SK-N-SH (cell line): ENCODE data around the gene GFOD2. TPM values are rescaled to one million over a fixed set of nuclear protein-coding genes. Genes with fewer than 3 reads are reported as not detected.
A peak's percentile ranks its signal among the peaks of the same experiment; 100 is the strongest.

ENCODE experiments used
- CTCF ChIA-PET: fragments of 300-600, 350-600 bp; formaldehyde crosslinking; extraction: SDS; loops from one replicate; lab custom pipeline; 2021; lab: Yijun Ruan, JAX
- POLR2A ChIA-PET: fragments of 350-600 bp; sonication (Branson Sonifier 250); formaldehyde crosslinking; extraction: SDS; loops from one replicate; lab custom pipeline; 2020; ENCODE audit warnings: antibody characterized with exemption, inconsistent platforms; lab: Yijun Ruan, JAX
- DNase-seq: peaks from one replicate; pipeline ENCODE4 v3.0.0; 2012
- H2AFZ ChIP-seq: fragments of 200-600 bp; sonication (generic); 2 replicates; pipeline ENCODE4 v1.8.1; 2016; ENCODE audit warnings: antibody characterized with exemption, mild to moderate bottlenecking, low read depth
- H3F3A ChIP-seq: fragments of 200-600 bp; sonication (generic); replicated peaks from 2 replicates; pipeline ENCODE3; 2016; ENCODE audit warnings: antibody characterized with exemption, mild to moderate bottlenecking; ENCODE audit not compliant: insufficient read depth
- H3K27ac ChIP-seq, 2 experiments: fragments of 200-500 bp in 1 of 2; fragments of 200-600 bp in 1 of 2; sonication (Bioruptor generic) in 1 of 2; sonication (generic), shearing (Covaris generic) in 1 of 2; 2 replicates each; pipeline versions ENCODE4 v1.5.1 to v1.6.1; 2014 to 2016; ENCODE audit warnings: low read depth in 2 of 2, inconsistent platforms in 1 of 2, low read length in 1 of 2, mild to moderate bottlenecking in 1 of 2, mixed read lengths in 1 of 2
- H3K27me3 ChIP-seq: fragments of 200-600 bp; sonication (generic), shearing (Covaris generic); 2 replicates; pipeline ENCODE4 v1.6.1; 2016; ENCODE audit warnings: mixed run types; ENCODE audit not compliant: insufficient read depth
- H3K36me3 ChIP-seq, 2 experiments: fragments of 200-500 bp in 1 of 2; fragments of 200-600 bp in 1 of 2; sonication (Bioruptor generic) in 1 of 2; sonication (generic) in 1 of 2; replicated peaks in 1 of 2; 2 replicates each; pipeline versions ENCODE3 to v1.5.1; 2014 to 2016; ENCODE audit warnings: low read length in 1 of 2, mild to moderate bottlenecking in 1 of 2; ENCODE audit not compliant: insufficient read depth in 2 of 2, control insufficient read depth in 1 of 2
- H3K4me1 ChIP-seq, 2 experiments: fragments of 200-500 bp in 1 of 2; fragments of 200-600 bp in 1 of 2; sonication (Bioruptor generic) in 1 of 2; sonication (generic), shearing (Covaris generic) in 1 of 2; 2 replicates each; pipeline versions ENCODE4 v1.5.1 to v1.6.1; 2014 to 2016; ENCODE audit warnings: low read depth in 1 of 2, low read length in 1 of 2, mixed run types in 1 of 2; ENCODE audit not compliant: insufficient read depth in 2 of 2, control insufficient read depth in 1 of 2
- H3K4me2 ChIP-seq: fragments of 200-600 bp; sonication (generic), shearing (Covaris generic); 2 replicates; pipeline ENCODE4 v1.6.1; 2017; ENCODE audit warnings: mixed run types
- H3K4me3 ChIP-seq, 2 experiments: fragments of 200-500 bp in 1 of 2; fragments of 200-600 bp in 1 of 2; sonication (Bioruptor generic) in 1 of 2; sonication (generic), shearing (Covaris generic) in 1 of 2; 2 replicates each; pipeline versions ENCODE4 v1.5.1 to v1.8.1; 2014 to 2016; ENCODE audit warnings: low read depth in 2 of 2, inconsistent platforms in 1 of 2, low read length in 1 of 2, mild to moderate bottlenecking in 1 of 2, mixed read lengths in 1 of 2, moderate library complexity in 1 of 2
- H3K79me2 ChIP-seq: fragments of 200-600 bp; sonication (generic); 2 replicates; pipeline ENCODE4 v1.8.1; 2017; ENCODE audit warnings: mild to moderate bottlenecking; ENCODE audit not compliant: insufficient read depth
- H3K9ac ChIP-seq: fragments of 200-600 bp; sonication (generic); 2 replicates; pipeline ENCODE4 v1.6.1; 2017; ENCODE audit warnings: mixed run types
- H3K9me2 ChIP-seq: fragments of 200-600 bp; sonication (generic); 2 replicates; pipeline ENCODE4 v1.6.1; 2017; ENCODE audit warnings: mixed run types
- H3K9me3 ChIP-seq: fragments of 200-600 bp; sonication (generic); 2 replicates; pipeline ENCODE4 v1.6.1; 2017; ENCODE audit warnings: mixed run types, mild to moderate bottlenecking, moderate library complexity
- H4K20me1 ChIP-seq: fragments of 200-600 bp; sonication (generic); 2 replicates; pipeline ENCODE4 v1.6.1; 2017; ENCODE audit warnings: mild to moderate bottlenecking, mixed run types; ENCODE audit not compliant: insufficient read depth
- CHD2 ChIP-seq: fragments of 150-350 bp; IDR thresholded peaks from 2 replicates; pipeline ENCODE4 v1.6.1; 2018; ENCODE audit warnings: low read length; ENCODE audit not compliant: partially characterized antibody
- EP300 ChIP-seq, 2 experiments: IDR thresholded peaks; 2 replicates each; pipeline versions ENCODE4 v1.4.0 to v1.6.1; 2012; ENCODE audit warnings: borderline replicate concordance in 1 of 2, low read depth in 1 of 2, low read length in 1 of 2
- EZH2phosphoT487 ChIP-seq: fragments of 200-600 bp; sonication (generic); IDR thresholded peaks from 2 replicates; pipeline ENCODE4 v1.6.1; 2017; ENCODE audit warnings: low read depth, mixed run types, mild to moderate bottlenecking, antibody characterized with exemption, moderate library complexity, borderline replicate concordance
- FOXJ3 ChIP-seq: sonication (generic); formaldehyde crosslinking; IDR thresholded peaks from 2 replicates; pipeline ENCODE4 v1.5.1; 2020; ENCODE audit warnings: mild to moderate bottlenecking, missing genetic modification reagents
- GABPA ChIP-seq: IDR thresholded peaks from 2 replicates; pipeline ENCODE4 v1.4.0; 2012; ENCODE audit warnings: low read depth, mild to moderate bottlenecking
- MEF2A ChIP-seq: IDR thresholded peaks from 2 replicates; pipeline ENCODE4 v1.4.0; 2012; ENCODE audit warnings: low read depth, borderline replicate concordance
- MXI1 ChIP-seq: IDR thresholded peaks from 2 replicates; pipeline ENCODE4 v1.6.1; 2012; ENCODE audit warnings: mild to moderate bottlenecking, low read depth, low read length, improper control_type of control experiment
- NFIC ChIP-seq: IDR thresholded peaks from 2 replicates; pipeline ENCODE4 v1.4.0; 2012; ENCODE audit warnings: borderline replicate concordance
- POLR2AphosphoS5 ChIP-seq: IDR thresholded peaks from 2 replicates; pipeline ENCODE4 v1.6.1; 2012; ENCODE audit warnings: low read depth, low read length
- RAD21 ChIP-seq: IDR thresholded peaks from 2 replicates; pipeline ENCODE4 v1.6.1; 2012; ENCODE audit warnings: mild to moderate bottlenecking, low read length
- RFX5 ChIP-seq: IDR thresholded peaks from 2 replicates; pipeline ENCODE4 v1.6.1; 2012; ENCODE audit warnings: mild to moderate bottlenecking, improper control_type of control experiment, low read length
- RXRA ChIP-seq: IDR thresholded peaks from 2 replicates; pipeline ENCODE4 v1.4.0; 2012; ENCODE audit warnings: low read depth, mild to moderate bottlenecking, borderline replicate concordance
- SIN3A ChIP-seq: IDR thresholded peaks from 2 replicates; pipeline ENCODE4 v1.6.1; 2012; ENCODE audit warnings: low read depth, mild to moderate bottlenecking, low read length, moderate library complexity, borderline replicate concordance
- SMC3 ChIP-seq: IDR thresholded peaks from 2 replicates; pipeline ENCODE4 v1.6.1; 2012; ENCODE audit warnings: low read depth, low read length, improper control_type of control experiment
- TCF12 ChIP-seq: IDR thresholded peaks from 2 replicates; pipeline ENCODE4 v1.4.0; 2012
- TEAD4 ChIP-seq: IDR thresholded peaks from 2 replicates; pipeline ENCODE4 v1.4.0; 2012; ENCODE audit warnings: mild to moderate bottlenecking, borderline replicate concordance; ENCODE audit not compliant: insufficient read depth
- WGBS: methylation state at CpG from one replicate; pipeline ENCODE4 v1.1.6; 2017; ENCODE audit warnings: low lambda C conversion rate; 5-methylcytosine and 5-hydroxymethylcytosine counted together
- polyA plus RNA-seq, 3 experiments: library from polyadenylated mRNA; depleted of rRNA; stranded (reverse); fragments of >200 nt; gene quantifications; 2 replicates each; pipeline ENCODE4 v1.2.3, GENCODE V29; 2012
- TF ChIP-seq, protein P1 (sequence below): fragments of 150-350 bp; IDR thresholded peaks from 2 replicates; pipeline ENCODE4 v1.6.1; 2016; ENCODE audit warnings: mild to moderate bottlenecking, low read depth, low read length
- TF ChIP-seq, protein P2 (sequence below): IDR thresholded peaks from 2 replicates; pipeline ENCODE4; 2012
- TF ChIP-seq, protein P3 (sequence below): fragments of 200-600 bp; sonication (generic); IDR thresholded peaks from 2 replicates; pipeline ENCODE4 v1.6.1; 2017; ENCODE audit warnings: antibody characterized with exemption, mild to moderate bottlenecking, moderate library complexity
- TF ChIP-seq, protein P4 (sequence below): IDR thresholded peaks from 2 replicates; pipeline ENCODE4 v1.4.0; 2012; ENCODE audit warnings: low read depth

The GFOD2 gene
- polyA plus RNA-seq, 1 of the 3 experiments (the other 2 are of a cell fraction), result 19.0 TPM

DNA sequence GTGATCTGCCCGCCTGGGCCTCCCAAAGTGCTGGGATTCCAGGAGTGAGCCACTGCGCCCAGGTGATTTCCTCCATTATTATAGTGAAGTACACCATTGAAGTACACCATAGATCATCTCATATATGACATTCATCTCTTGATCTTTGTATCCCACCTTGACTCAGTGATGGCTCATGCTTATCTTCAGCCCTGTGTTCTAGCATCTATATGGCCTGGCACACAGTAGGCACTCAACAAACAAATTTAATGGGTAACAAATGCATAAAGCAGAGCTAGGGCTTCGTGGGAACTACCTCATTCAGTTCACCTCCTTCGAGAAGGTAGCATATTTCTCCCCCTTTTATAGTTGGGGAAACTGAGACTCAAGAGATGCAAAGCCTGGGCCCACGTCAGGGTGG, 53.5 kb downstream of the GFOD2 start:
- no peak for DNase-seq
- Histone ChIP-seq H3K27ac (no peak overlapping the region; a peak in 2 of 4 replicates), H2AFZ (peak overlapping the region; percentile 94; the same call in 1 of the 2 replicates)

DNA sequence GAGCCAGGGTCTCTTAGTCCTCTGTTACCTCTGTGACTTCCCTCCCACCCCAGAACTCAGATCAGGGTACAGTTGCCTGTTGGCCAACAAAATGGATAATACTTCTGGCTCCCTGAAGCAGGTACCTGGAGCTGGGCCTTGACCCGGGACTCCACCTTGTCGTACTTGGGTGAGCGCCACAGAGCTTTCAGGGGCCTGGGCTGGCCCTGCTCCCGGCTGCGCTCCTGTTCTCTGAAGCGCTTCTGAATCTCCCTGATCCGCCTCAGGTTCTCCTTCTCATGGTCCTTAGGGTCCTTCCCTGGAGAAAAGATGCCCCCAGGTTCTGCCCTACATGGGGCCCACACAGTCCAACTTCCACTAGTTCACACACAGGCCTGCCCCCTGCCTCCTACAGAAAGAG, 54.2 kb downstream of the GFOD2 start:
- DNase-seq, result no peak
- POLR2A ChIA-PET, result interaction anchor here (1.1 kb wide), 1 partner anchor 102 kb away, joined by 4 read pairs; the partner anchor contains the start of gene CTCF
- WGBS, result 92% methylated on average over 6 of the region's 7 CpGs

More for the DNA sequence above, 53.5 kb downstream of the GFOD2 start:
- H3K79me2 ChIP-seq, result peaks cover 3% of the 10 kb centered on the region; the same call in 1 of the 2 replicates
- peaks cover 10 to 35% of the 10 kb centered on the region in 2 experiments; a peak in 2 of 4 replicates for H3K4me1 ChIP-seq
- POLR2A ChIA-PET, result interaction anchor here (1.0 to 1.1 kb wide), 2 partner anchors 9 to 103 kb away, joined by 3 to 4 read pairs; partner anchors contain the start of gene CTCF
- H3K9me2 ChIP-seq, result no peaks in the 10 kb centered on the region
- 65% methylated on average over 5 of the region's 5 CpGs for WGBS
- CTCF ChIA-PET, result interaction anchor here (1.1 to 18.3 kb wide), 10 partner anchors 13 to 375 kb away, joined by 3 to 246 read pairs (median 8); partner anchors contain the start of genes ATP6V0D1, CARMIL2 and CTCF
- peak overlapping the region; percentile 99 for H3K4me2 ChIP-seq
- peak overlapping the region; percentile 67 to 73 for H3K4me3 ChIP-seq
- TF ChIP-seq RFX5 (no peak), SMC3 (no peak), SIN3A (no peak), TCF12 (no peak)
- peaks cover 0 to 13% of the 10 kb centered on the region in 2 experiments for H3K36me3 ChIP-seq
- no peaks in the 10 kb centered on the region for H3K9me3 ChIP-seq
- H3K9ac ChIP-seq, result peak overlapping the region; percentile 75; the same call in 1 of the 2 replicates
- no peaks in the 10 kb centered on the region for H3K27me3 ChIP-seq
- peaks cover 21% of the 10 kb centered on the region for H3F3A ChIP-seq
- no peaks in the 10 kb centered on the region for H4K20me1 ChIP-seq

More for the DNA sequence above, 54.2 kb downstream of the GFOD2 start:
- no peak overlapping the region for H3K27ac ChIP-seq
- no peak for TF ChIP-seq POLR2AphosphoS5
- TF ChIP-seq, protein P1, sequence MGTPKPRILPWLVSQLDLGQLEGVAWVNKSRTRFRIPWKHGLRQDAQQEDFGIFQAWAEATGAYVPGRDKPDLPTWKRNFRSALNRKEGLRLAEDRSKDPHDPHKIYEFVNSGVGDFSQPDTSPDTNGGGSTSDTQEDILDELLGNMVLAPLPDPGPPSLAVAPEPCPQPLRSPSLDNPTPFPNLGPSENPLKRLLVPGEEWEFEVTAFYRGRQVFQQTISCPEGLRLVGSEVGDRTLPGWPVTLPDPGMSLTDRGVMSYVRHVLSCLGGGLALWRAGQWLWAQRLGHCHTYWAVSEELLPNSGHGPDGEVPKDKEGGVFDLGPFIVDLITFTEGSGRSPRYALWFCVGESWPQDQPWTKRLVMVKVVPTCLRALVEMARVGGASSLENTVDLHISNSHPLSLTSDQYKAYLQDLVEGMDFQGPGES, result no peak
- no peak for TF ChIP-seq TCF12
- no peak for TF ChIP-seq MEF2A
- no peak for TF ChIP-seq SIN3A
- TF ChIP-seq EP300 (IDR thresholded peaks at IDR 0.05; ENCODE audit: borderline replicate concordance in 1 of 2, low read depth in 1 of 2, low read length in 1 of 2), result no peak
- TF ChIP-seq, protein P2, sequence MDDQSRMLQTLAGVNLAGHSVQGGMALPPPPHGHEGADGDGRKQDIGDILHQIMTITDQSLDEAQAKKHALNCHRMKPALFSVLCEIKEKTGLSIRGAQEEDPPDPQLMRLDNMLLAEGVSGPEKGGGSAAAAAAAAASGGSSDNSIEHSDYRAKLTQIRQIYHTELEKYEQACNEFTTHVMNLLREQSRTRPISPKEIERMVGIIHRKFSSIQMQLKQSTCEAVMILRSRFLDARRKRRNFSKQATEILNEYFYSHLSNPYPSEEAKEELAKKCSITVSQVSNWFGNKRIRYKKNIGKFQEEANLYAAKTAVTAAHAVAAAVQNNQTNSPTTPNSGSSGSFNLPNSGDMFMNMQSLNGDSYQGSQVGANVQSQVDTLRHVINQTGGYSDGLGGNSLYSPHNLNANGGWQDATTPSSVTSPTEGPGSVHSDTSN, result no peak
- TF ChIP-seq CHD2, result no peak
- no peak for TF ChIP-seq NFIC
- TF ChIP-seq, protein P3, sequence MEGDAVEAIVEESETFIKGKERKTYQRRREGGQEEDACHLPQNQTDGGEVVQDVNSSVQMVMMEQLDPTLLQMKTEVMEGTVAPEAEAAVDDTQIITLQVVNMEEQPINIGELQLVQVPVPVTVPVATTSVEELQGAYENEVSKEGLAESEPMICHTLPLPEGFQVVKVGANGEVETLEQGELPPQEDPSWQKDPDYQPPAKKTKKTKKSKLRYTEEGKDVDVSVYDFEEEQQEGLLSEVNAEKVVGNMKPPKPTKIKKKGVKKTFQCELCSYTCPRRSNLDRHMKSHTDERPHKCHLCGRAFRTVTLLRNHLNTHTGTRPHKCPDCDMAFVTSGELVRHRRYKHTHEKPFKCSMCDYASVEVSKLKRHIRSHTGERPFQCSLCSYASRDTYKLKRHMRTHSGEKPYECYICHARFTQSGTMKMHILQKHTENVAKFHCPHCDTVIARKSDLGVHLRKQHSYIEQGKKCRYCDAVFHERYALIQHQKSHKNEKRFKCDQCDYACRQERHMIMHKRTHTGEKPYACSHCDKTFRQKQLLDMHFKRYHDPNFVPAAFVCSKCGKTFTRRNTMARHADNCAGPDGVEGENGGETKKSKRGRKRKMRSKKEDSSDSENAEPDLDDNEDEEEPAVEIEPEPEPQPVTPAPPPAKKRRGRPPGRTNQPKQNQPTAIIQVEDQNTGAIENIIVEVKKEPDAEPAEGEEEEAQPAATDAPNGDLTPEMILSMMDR, result no peak
- no peak for TF ChIP-seq RXRA
- TF ChIP-seq GABPA, result no peak
- no peak for TF ChIP-seq TEAD4
- no peak for TF ChIP-seq SMC3
- no peak for TF ChIP-seq EZH2phosphoT487
- no peak for TF ChIP-seq RAD21
- TF ChIP-seq, protein P4, sequence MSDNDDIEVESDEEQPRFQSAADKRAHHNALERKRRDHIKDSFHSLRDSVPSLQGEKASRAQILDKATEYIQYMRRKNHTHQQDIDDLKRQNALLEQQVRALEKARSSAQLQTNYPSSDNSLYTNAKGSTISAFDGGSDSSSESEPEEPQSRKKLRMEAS, result no peak
- TF ChIP-seq MXI1, result no peak
- TF ChIP-seq FOXJ3 (CRISPR knock-in tag), result no peak
- peaks cover 24% of the 10 kb centered on the region for H3F3A ChIP-seq
- peaks cover 10 to 35% of the 10 kb centered on the region in 2 experiments; a peak in 2 of 4 replicates for H3K4me1 ChIP-seq
- no peak overlapping the region for H3K9ac ChIP-seq
- CTCF ChIA-PET, result interaction anchor here (1.1 to 18.3 kb wide), 10 partner anchors 8 to 376 kb away, joined by 3 to 246 read pairs (median 6); partner anchors contain the start of genes ATP6V0D1, CARMIL2 and CTCF
- H3K4me3 ChIP-seq, result no peak overlapping the region
- no peaks in the 10 kb centered on the region for H3K27me3 ChIP-seq
- H3K79me2 ChIP-seq, result peaks cover 4% of the 10 kb centered on the region; the same call in 1 of the 2 replicates
- H4K20me1 ChIP-seq, result no peaks in the 10 kb centered on the region
- H3K4me2 ChIP-seq, result no peak overlapping the region
- H3K36me3 ChIP-seq, result peaks cover 0 to 13% of the 10 kb centered on the region in 2 experiments
- no peak overlapping the region for H2AFZ ChIP-seq
- no peaks in the 10 kb centered on the region for H3K9me2 ChIP-seq
- H3K9me3 ChIP-seq, result no peaks in the 10 kb centered on the region
